ENCODE measurements around the gene POLR2A.
"Not testable (repeated sequence)": the region's sequence is repeated elsewhere in the genome, so short reads cannot be mapped to it uniquely, and the experiment has no call there.

POLR2A gene

GRCh38 chr17:7468804-7469389, 15.3 kb upstream of the POLR2A start:
- TF ChIP-seq, protein P1, sequence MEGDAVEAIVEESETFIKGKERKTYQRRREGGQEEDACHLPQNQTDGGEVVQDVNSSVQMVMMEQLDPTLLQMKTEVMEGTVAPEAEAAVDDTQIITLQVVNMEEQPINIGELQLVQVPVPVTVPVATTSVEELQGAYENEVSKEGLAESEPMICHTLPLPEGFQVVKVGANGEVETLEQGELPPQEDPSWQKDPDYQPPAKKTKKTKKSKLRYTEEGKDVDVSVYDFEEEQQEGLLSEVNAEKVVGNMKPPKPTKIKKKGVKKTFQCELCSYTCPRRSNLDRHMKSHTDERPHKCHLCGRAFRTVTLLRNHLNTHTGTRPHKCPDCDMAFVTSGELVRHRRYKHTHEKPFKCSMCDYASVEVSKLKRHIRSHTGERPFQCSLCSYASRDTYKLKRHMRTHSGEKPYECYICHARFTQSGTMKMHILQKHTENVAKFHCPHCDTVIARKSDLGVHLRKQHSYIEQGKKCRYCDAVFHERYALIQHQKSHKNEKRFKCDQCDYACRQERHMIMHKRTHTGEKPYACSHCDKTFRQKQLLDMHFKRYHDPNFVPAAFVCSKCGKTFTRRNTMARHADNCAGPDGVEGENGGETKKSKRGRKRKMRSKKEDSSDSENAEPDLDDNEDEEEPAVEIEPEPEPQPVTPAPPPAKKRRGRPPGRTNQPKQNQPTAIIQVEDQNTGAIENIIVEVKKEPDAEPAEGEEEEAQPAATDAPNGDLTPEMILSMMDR (conservative IDR thresholded peaks at IDR 0.05): no peak
- H3K27ac ChIP-seq: no peak overlapping the region

DNA sequence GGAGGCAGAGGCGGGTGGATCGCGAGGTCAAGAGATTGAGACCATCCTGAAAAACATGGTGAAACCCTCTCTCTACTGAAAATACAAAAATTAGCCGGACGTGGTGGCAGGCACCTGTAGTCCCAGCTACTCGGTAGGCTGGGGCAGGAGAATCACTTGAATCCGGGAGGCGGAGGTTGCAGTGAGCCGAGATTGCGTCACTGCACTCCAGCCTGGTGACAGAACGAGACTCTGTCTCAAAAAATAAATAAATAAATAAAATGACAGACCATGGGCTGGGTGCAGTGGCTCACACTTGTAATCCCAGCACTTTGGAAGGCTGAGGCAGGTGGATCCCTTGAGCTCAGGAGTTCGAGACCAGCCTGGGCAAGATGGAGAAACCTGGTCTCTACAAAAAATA, 14.3 kb upstream of the POLR2A start:
- not testable (repeated sequence) for H3K27ac ChIP-seq

DNA sequence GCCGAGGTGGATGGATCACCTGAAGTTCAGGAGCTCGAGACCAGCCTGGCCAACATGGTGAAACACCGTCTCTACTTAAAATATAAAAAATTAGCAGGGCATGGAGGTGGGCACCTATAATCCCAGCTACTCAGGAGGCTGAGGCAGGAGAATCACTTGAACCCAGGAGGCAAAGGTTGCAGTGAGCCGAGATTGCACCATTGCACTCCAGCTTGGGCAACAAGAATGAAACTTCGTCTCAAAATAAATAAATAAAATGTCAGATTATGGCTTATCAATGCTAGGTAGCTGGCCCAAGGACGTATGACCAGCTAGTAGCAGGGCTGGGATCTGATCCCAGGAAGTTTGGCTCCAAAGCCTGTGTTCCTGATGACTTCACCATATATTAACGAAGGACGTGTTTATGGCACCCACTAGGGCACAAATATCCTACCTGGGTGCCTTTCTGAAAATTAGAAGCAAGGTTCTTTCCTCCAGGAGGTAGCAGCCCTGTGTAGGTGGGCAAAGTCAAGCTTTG, 13.7 kb upstream of the POLR2A start:
- H3K27ac ChIP-seq: not testable (repeated sequence)

- H3K27ac ChIP-seq: no peak overlapping the region
- TF ChIP-seq, protein P1 (conservative IDR thresholded peaks at IDR 0.05): no peak
Measured at GRCh38 chr17:7471729-7472128, 12.4 kb upstream of the POLR2A start.

GRCh38 chr17:7474767-7475166, 9.4 kb upstream of the POLR2A start:
- not testable (repeated sequence) for H3K27ac ChIP-seq

GRCh38 chr17:7475764-7476422, 8.3 kb upstream of the POLR2A start:
- TF ChIP-seq, protein P1 (conservative IDR thresholded peaks at IDR 0.05): no peak
- H3K27ac ChIP-seq: no peak overlapping the region

- TF ChIP-seq, protein P1 (conservative IDR thresholded peaks at IDR 0.05): no peak
- H3K27ac ChIP-seq: no peak overlapping the region
Measured at GRCh38 chr17:7476494-7476893, 7.7 kb upstream of the POLR2A start.

GRCh38 chr17:7476951-7477350, 7.2 kb upstream of the POLR2A start:
- TF ChIP-seq, protein P1 (conservative IDR thresholded peaks at IDR 0.05): no peak
- H3K27ac ChIP-seq: no peak overlapping the region

GRCh38 chr17:7477392-7478275, 6.5 kb upstream of the POLR2A start:
- TF ChIP-seq, protein P1 (conservative IDR thresholded peaks at IDR 0.05): no peak
- H3K27ac ChIP-seq: no peak overlapping the region
